ENCODE results near the gene ABCG5. TPM values are rescaled to one million over a fixed set of nuclear protein-coding genes. Genes with fewer than 3 reads are reported as not detected.

The ABCG5 gene
- total and polyA plus RNA-seq, 2 experiments from 2014 or later = not detected

DNA sequence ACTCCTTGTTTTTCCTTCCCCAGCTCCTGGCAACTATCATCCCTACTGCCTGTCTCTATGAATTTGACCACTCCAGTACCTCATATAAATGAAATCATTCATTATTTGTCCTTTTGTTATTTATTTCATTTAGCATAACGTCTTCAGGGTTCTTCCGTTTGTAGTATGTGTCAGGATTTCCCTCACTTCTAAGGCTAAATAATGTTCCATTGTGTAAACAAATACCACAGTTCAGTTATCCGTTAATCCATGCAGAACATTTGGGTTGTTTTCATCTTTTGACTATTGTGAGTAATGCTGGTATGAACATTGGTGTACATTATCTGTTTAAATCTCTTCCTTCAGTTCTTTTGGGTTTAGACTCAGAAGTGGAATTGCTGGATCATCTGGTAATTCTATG is 46.0 kb downstream of the ABCG5 start:
- Histone ChIP-seq H3K27me3 (no peaks in the 10 kb centered on the region), H3K36me3 (peaks cover 22% of the 10 kb centered on the region), H3K4me1 (ENCODE audit: low read depth) (no peaks in the 10 kb centered on the region), H3K4me3 (no peak overlapping the region), H3K27ac (no peak overlapping the region), H3K9me3 (ENCODE audit: low read depth) (no peaks in the 10 kb centered on the region)
- DNase-seq (ENCODE audit: low read depth in 1 of 2, low spot score in 1 of 2) = no peak
- no peak for TF ChIP-seq CTCF (IDR thresholded peaks at IDR 0.05; ENCODE audit: low read depth, low read length)

DNA sequence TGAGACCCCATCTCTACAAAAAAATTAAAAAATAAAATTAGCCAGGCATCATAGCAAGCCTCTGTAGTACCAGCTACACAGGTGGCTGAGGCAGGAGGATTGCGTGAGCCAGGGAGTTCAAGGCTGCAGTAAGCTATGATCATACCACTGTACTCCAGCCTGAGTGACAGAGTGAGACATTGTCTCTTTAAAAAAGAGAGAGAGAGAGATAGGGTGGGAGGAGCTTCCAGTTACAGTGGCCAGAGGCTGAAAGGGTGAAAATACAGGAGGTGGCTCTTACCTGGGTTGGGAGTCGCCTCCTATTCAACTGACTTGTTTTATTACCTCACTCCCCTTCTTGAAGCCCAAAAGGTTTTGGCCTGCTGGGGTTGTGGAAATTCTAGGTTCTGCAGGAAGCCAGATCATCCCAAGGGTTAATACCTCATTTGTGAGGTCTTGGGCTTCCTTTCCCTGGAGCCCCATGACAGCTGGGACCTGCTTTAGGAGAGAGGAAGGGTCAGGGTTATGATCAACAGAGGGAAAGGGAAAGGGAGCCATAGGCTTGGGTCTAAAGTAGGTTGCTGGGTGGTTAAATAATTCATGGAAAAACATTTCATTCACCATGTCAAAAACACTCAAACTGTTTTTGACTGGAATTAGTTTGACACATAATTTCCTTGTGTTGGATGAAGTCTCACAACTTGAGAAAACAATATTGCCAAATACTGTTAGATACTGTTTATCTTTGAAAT is 47.4 kb downstream of the ABCG5 start:
- H3K36me3 ChIP-seq = peaks cover 22% of the 10 kb centered on the region

GRCh38 chr2:43790147-43790546 is 48.5 kb downstream of the ABCG5 start:
- Histone ChIP-seq H3K4me3 (no peak overlapping the region), H3K9me3 (ENCODE audit: low read depth) (no peaks in the 10 kb centered on the region), H3K27me3 (no peaks in the 10 kb centered on the region), H3K4me1 (ENCODE audit: low read depth) (no peaks in the 10 kb centered on the region), H3K27ac (no peak overlapping the region), H3K36me3 (peaks cover 19% of the 10 kb centered on the region)
- TF ChIP-seq CTCF (IDR thresholded peaks at IDR 0.05; ENCODE audit: low read depth, low read length) = no peak
- DNase-seq (ENCODE audit: low read depth in 1 of 2, low spot score in 1 of 2) = peak in 1 of 2 donors; percentile 43

More for the DNA sequence above, 47.4 kb downstream of the ABCG5 start:
- Histone ChIP-seq H3K27ac (no peak overlapping the region), H3K9me3 (ENCODE audit: low read depth) (no peaks in the 10 kb centered on the region), H3K27me3 (no peaks in the 10 kb centered on the region), H3K4me1 (ENCODE audit: low read depth) (no peaks in the 10 kb centered on the region), H3K4me3 (no peak overlapping the region)
- no peak for DNase-seq (ENCODE audit: low read depth in 1 of 2, low spot score in 1 of 2)
- TF ChIP-seq CTCF (IDR thresholded peaks at IDR 0.05; ENCODE audit: low read depth, low read length) = no peak

- H3K27ac ChIP-seq = no peak overlapping the region
- H3K4me3 ChIP-seq = no peak overlapping the region
- H3K27me3 ChIP-seq = no peaks in the 10 kb centered on the region
- no peak for DNase-seq (ENCODE audit: low read depth in 1 of 2, low spot score in 1 of 2)
- no peaks in the 10 kb centered on the region for H3K9me3 ChIP-seq (ENCODE audit: low read depth)
- H3K4me1 ChIP-seq (ENCODE audit: low read depth) = no peaks in the 10 kb centered on the region
- peaks cover 21% of the 10 kb centered on the region for H3K36me3 ChIP-seq
- TF ChIP-seq CTCF (IDR thresholded peaks at IDR 0.05; ENCODE audit: low read depth, low read length) = no peak
These were observed 50.0 kb downstream of the ABCG5 start for GRCh38 chr2:43788646-43789045.

DNA sequence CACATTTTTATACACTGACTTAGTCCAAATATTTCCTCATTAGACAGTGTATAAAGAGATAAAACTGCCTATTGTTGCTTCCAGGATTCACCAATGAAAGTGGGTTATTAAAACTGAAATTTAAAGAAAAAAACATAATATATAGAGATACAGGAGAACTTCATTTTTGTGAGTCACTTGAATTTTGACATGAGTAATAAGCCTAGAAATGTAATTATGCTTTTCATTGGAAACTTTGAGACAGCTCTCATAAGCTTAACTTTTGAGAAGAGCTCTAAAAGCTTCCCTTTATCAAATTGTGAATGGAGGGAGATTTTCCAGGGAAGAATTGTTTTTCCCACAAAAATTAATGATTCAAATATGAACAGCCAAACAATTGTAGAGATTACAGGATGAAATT is 50.7 kb downstream of the ABCG5 start:
- Histone ChIP-seq H3K27me3 (no peaks in the 10 kb centered on the region), H3K27ac (no peak overlapping the region), H3K9me3 (ENCODE audit: low read depth) (no peaks in the 10 kb centered on the region), H3K4me3 (no peak overlapping the region), H3K4me1 (ENCODE audit: low read depth) (no peaks in the 10 kb centered on the region), H3K36me3 (peaks cover 23% of the 10 kb centered on the region)
- no peak for TF ChIP-seq CTCF (IDR thresholded peaks at IDR 0.05; ENCODE audit: low read depth, low read length)
- no peak for DNase-seq (ENCODE audit: low read depth in 1 of 2, low spot score in 1 of 2)
